Liver (tissue), 9 donors: Measurements from ENCODE around the gene CCDC50. TPM values are rescaled to one million over a fixed set of nuclear protein-coding genes. Genes with fewer than 3 reads are reported as not detected.

Experiments used
- DNase-seq: peaks from one replicate; pipeline ENCODE4 v3.0.0-alpha.2; 2017; ENCODE audit warnings: low spot score
- H3K27ac ChIP-seq, 2 donors: one replicate each; pipeline ENCODE4 v1.7.0; 2013; ENCODE audit warnings: inconsistent platforms in 2 of 2, low read length in 2 of 2, control low read depth in 1 of 2, low read depth in 1 of 2, mild to moderate bottlenecking in 1 of 2
- H3K27me3 ChIP-seq, 4 donors: one replicate each; pipeline versions ENCODE4 v1.6.1 to v1.7.0; 2013; ENCODE audit warnings: low read length in 3 of 4, inconsistent platforms in 1 of 4, mild to moderate bottlenecking in 1 of 4, moderate library complexity in 1 of 4; ENCODE audit not compliant: control insufficient read depth in 4 of 4, insufficient read depth in 4 of 4
- H3K36me3 ChIP-seq, 4 donors: one replicate each; pipeline versions ENCODE4 v1.6.1 to v1.7.0; 2013; ENCODE audit warnings: low read length in 3 of 4, mild to moderate bottlenecking in 3 of 4, low read depth in 1 of 4, moderate library complexity in 1 of 4; ENCODE audit not compliant: control insufficient read depth in 4 of 4, insufficient read depth in 3 of 4
- H3K4me1 ChIP-seq, 4 donors: one replicate each; pipeline versions ENCODE4 v1.6.1 to v1.7.0; 2013; ENCODE audit warnings: low read length in 3 of 4, mild to moderate bottlenecking in 3 of 4, moderate library complexity in 1 of 4; ENCODE audit not compliant: control insufficient read depth in 4 of 4, insufficient read depth in 4 of 4
- H3K4me3 ChIP-seq, 3 donors: one replicate each; pipeline versions ENCODE4 v1.6.1 to v1.7.0; 2013; ENCODE audit warnings: low read length in 3 of 3, control low read depth in 1 of 3, low read depth in 1 of 3, mild to moderate bottlenecking in 1 of 3
- H3K9ac ChIP-seq, 2 donors: one replicate each; pipeline ENCODE4 v1.7.0; 2013; ENCODE audit warnings: low read length in 2 of 2, mild to moderate bottlenecking in 2 of 2, moderate library complexity in 2 of 2, control low read depth in 1 of 2, low read depth in 1 of 2
- H3K9me3 ChIP-seq, 4 donors: one replicate each; pipeline versions ENCODE4 v1.6.1 to v1.7.0; 2013; ENCODE audit warnings: low read length in 3 of 4; ENCODE audit not compliant: control insufficient read depth in 4 of 4
- EGR1 ChIP-seq, 2 donors: IDR thresholded peaks; 2 replicates each; pipeline ENCODE4 v1.6.1; 2016 to 2018; ENCODE audit warnings: antibody characterized with exemption in 2 of 2, low read depth in 2 of 2
- FOXA1 ChIP-seq: IDR thresholded peaks from 2 replicates; pipeline ENCODE4 v1.6.1; 2016; ENCODE audit warnings: antibody characterized with exemption
- HNF4A ChIP-seq, 2 donors: conservative IDR thresholded peaks; 2 replicates each; pipeline ENCODE4 v1.6.1; 2016; ENCODE audit warnings: antibody characterized with exemption in 2 of 2, mild to moderate bottlenecking in 2 of 2
- JUND ChIP-seq, 2 donors: IDR thresholded peaks; 2 replicates each; pipeline ENCODE4 v1.6.1; 2016; ENCODE audit warnings: antibody characterized with exemption in 2 of 2
- TAF1 ChIP-seq: conservative IDR thresholded peaks from 2 replicates; pipeline ENCODE4 v1.6.1; 2016; ENCODE audit warnings: antibody characterized with exemption, mild to moderate bottlenecking
- YY1 ChIP-seq: IDR thresholded peaks from 2 replicates; pipeline ENCODE4 v1.6.1; 2016; ENCODE audit warnings: antibody characterized with exemption, mild to moderate bottlenecking
- WGBS: extraction: QIAGEN DNeasy Blood & Tissue Kit; methylation state at CpG from one replicate; pipeline ENCODE4 v1.1.7; 2013; 5-methylcytosine and 5-hydroxymethylcytosine counted together
- polyA plus RNA-seq, 2 donors: library from polyadenylated mRNA; stranded (reverse) in 1 of 2; unstranded in 1 of 2; fragments of 200-250 nt in 1 of 2; fragments of >200 nt in 1 of 2; fragmentation: Nextera tagmentation in 1 of 2; extraction: Ambion mirVana in 1 of 2; gene quantifications; one replicate each; pipeline versions ENCODE4 v1.2.1 to v1.2.3, GENCODE V29; 2013 to 2015
- total RNA-seq, 2 donors: library from RNA; depleted of rRNA; stranded (reverse); fragments of >200 nt; gene quantifications; one replicate each; pipeline ENCODE4 v1.2.3, GENCODE V29; 2014
- TF ChIP-seq, protein P1 (sequence below): IDR thresholded peaks from 2 replicates; pipeline ENCODE4 v1.6.1; 2016; ENCODE audit warnings: antibody characterized with exemption, mild to moderate bottlenecking
- TF ChIP-seq, protein P2 (sequence below): IDR thresholded peaks from 2 replicates; pipeline ENCODE4 v1.6.1; 2016; ENCODE audit warnings: antibody characterized with exemption
- TF ChIP-seq, protein P3 (sequence below): IDR thresholded peaks from 2 replicates; pipeline ENCODE4 v1.6.1; 2016; ENCODE audit warnings: antibody characterized with exemption
- TF ChIP-seq, protein P4 (sequence below): IDR thresholded peaks from 2 replicates; pipeline ENCODE4 v1.6.1; 2016; ENCODE audit warnings: antibody characterized with exemption
- donor health status: healthy.
- donor health status: healthy.
- donor health status: healthy.
- donor health status: healthy.
- donor health status: healthy.

CCDC50 gene
- total and polyA plus RNA-seq, 4 donors, result 15.4 to 69.0 (median 33.6) TPM

DNA sequence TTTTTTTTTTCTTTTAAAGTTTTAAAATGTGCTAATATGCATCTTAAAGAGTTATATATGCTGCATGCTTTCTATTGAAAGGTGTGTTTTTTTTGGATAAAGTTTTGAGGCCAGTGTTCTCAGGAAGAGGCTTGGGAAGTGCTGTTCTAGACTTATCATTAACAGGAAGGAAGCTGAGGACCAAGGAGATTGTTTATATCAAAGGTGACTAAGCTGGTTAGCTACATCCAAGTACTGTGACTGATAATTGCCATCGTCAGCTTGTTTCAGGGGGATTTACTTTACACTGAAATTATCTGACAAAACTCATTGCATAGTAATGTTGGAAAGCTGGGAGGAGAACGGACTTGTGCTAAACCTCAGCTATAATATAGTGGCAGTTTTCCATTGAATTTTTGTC is 37.5 kb downstream of the CCDC50 start:
- Histone ChIP-seq H3K9me3 (no peaks in the 10 kb centered on the region), H3K9ac (no peak overlapping the region), H3K27ac (no peak overlapping the region), H3K36me3 (peaks cover 4 to 42% (median 19%) of the 10 kb centered on the region in 4 donors), H3K27me3 (no peaks in the 10 kb centered on the region), H3K4me1 (no peaks in the 10 kb centered on the region), H3K4me3 (no peak overlapping the region)
- TF ChIP-seq, protein P1, sequence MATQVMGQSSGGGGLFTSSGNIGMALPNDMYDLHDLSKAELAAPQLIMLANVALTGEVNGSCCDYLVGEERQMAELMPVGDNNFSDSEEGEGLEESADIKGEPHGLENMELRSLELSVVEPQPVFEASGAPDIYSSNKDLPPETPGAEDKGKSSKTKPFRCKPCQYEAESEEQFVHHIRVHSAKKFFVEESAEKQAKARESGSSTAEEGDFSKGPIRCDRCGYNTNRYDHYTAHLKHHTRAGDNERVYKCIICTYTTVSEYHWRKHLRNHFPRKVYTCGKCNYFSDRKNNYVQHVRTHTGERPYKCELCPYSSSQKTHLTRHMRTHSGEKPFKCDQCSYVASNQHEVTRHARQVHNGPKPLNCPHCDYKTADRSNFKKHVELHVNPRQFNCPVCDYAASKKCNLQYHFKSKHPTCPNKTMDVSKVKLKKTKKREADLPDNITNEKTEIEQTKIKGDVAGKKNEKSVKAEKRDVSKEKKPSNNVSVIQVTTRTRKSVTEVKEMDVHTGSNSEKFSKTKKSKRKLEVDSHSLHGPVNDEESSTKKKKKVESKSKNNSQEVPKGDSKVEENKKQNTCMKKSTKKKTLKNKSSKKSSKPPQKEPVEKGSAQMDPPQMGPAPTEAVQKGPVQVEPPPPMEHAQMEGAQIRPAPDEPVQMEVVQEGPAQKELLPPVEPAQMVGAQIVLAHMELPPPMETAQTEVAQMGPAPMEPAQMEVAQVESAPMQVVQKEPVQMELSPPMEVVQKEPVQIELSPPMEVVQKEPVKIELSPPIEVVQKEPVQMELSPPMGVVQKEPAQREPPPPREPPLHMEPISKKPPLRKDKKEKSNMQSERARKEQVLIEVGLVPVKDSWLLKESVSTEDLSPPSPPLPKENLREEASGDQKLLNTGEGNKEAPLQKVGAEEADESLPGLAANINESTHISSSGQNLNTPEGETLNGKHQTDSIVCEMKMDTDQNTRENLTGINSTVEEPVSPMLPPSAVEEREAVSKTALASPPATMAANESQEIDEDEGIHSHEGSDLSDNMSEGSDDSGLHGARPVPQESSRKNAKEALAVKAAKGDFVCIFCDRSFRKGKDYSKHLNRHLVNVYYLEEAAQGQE, result no peak
- TF ChIP-seq FOXA1, result no peak
- DNase-seq, result no peak
- WGBS, result 81% methylated on average over 2 of the region's 2 CpGs

DNA sequence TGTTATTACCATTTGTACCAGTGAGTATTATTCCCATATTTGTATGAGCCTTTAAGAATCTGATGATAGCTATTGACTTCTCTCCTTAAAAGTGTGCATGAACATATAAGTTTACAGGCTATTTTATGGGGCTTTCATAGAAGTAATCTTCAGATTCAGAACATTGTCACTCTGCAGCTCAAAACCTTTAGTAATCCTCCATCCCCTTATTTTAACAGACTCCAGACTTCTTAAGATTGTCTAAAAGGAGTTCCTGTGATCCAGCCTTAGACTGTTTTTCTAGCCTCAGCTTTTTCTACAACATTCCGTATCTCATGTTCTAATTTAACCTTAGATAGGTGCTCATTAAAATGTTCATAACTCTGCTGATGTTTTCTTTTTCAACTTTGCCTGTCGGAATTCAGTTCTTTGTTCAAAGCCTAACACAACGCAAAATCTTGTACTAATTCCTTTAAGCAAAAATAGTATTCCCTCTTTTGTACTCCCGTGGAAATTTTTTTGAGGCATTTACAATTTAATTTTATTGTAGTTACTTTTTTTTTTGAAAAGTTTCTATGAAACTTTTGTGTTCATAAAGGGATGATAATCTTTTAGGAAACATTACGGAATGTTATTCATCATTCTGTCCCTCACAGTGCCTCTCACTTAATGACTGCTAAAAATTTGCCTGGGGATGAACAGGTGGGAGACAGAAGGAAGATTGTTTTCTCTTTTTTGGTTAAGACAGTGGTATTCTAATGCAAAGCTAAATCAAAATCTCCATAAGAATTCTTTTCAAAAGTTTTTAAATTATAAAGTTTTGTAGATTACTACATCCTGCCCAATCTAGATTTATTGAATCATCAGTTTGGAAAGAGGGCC is 39.8 kb downstream of the CCDC50 start:
- H3K27me3 ChIP-seq, result no peaks in the 10 kb centered on the region
- H3K9me3 ChIP-seq, result no peaks in the 10 kb centered on the region
- H3K9ac ChIP-seq, result no peak overlapping the region
- no peaks in the 10 kb centered on the region for H3K4me1 ChIP-seq
- 94% methylated on average over 5 of the region's 5 CpGs for whole genome bisulfite sequencing
- no peak for DNase-seq
- no peak overlapping the region for H3K27ac ChIP-seq
- peaks cover 2 to 27% (median 11%) of the 10 kb centered on the region in 4 donors for H3K36me3 ChIP-seq
- no peak overlapping the region for H3K4me3 ChIP-seq
- TF ChIP-seq, protein P2, sequence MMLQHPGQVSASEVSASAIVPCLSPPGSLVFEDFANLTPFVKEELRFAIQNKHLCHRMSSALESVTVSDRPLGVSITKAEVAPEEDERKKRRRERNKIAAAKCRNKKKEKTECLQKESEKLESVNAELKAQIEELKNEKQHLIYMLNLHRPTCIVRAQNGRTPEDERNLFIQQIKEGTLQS, result no peak
- TF ChIP-seq, protein P3, sequence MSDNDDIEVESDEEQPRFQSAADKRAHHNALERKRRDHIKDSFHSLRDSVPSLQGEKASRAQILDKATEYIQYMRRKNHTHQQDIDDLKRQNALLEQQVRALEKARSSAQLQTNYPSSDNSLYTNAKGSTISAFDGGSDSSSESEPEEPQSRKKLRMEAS, result no peak
- no peak for TF ChIP-seq HNF4A (conservative IDR thresholded peaks at IDR 0.05)

DNA sequence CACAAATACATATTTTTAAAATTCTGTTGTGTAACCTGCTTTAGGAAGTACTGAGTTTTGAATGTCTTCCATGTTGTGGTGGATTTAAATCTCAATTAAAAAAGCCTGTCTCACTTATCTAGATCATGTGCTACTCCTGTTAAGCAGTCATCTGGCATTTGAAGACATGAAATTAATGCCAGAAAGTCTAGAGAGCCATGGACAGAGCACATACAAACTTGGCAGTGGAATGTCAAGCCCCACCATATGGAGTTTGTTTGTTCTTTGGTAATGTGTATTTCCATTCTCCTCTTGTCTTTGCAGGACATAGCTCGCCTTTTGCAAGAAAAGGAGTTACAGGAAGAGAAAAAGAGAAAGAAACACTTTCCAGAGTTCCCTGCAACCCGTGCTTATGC is 40.4 kb downstream of the CCDC50 start:
- no peak overlapping the region for H3K4me3 ChIP-seq
- H3K27me3 ChIP-seq, result no peaks in the 10 kb centered on the region
- no peak for DNase-seq
- peaks cover 0 to 27% (median 11%) of the 10 kb centered on the region in 4 donors for H3K36me3 ChIP-seq
- H3K4me1 ChIP-seq, result no peaks in the 10 kb centered on the region
- no peak for TF ChIP-seq TAF1
- TF ChIP-seq JUND (IDR thresholded peaks at IDR 0.05), result no peak
- TF ChIP-seq, protein P2, result no peak
- TF ChIP-seq YY1, result no peak
- TF ChIP-seq, protein P4, sequence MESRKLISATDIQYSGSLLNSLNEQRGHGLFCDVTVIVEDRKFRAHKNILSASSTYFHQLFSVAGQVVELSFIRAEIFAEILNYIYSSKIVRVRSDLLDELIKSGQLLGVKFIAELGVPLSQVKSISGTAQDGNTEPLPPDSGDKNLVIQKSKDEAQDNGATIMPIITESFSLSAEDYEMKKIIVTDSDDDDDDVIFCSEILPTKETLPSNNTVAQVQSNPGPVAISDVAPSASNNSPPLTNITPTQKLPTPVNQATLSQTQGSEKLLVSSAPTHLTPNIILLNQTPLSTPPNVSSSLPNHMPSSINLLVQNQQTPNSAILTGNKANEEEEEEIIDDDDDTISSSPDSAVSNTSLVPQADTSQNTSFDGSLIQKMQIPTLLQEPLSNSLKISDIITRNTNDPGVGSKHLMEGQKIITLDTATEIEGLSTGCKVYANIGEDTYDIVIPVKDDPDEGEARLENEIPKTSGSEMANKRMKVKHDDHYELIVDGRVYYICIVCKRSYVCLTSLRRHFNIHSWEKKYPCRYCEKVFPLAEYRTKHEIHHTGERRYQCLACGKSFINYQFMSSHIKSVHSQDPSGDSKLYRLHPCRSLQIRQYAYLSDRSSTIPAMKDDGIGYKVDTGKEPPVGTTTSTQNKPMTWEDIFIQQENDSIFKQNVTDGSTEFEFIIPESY, result no peak
- TF ChIP-seq, protein P3, result no peak
- TF ChIP-seq HNF4A (conservative IDR thresholded peaks at IDR 0.05), result no peak
- no peak for TF ChIP-seq EGR1 (IDR thresholded peaks at IDR 0.05; ENCODE audit: low read depth in 2 of 2)
- TF ChIP-seq FOXA1, result no peak
- H3K9ac ChIP-seq, result no peak overlapping the region
- H3K27ac ChIP-seq, result no peak overlapping the region
- no peaks in the 10 kb centered on the region for H3K9me3 ChIP-seq
- WGBS, result 91% methylated on average over 2 of the region's 2 CpGs
